NOMO-1 treated with DMSO at 0.1 percent for 48 hours (cell line): ENCODE data around the gene EEF2K.

Source experiments
- DNase-seq: peaks from one replicate; lab custom pipeline; 2025; ENCODE audit not compliant: unreplicated experiment; lab: John Stamatoyannopoulos, UW

Gene EEF2K

GRCh38 chr16:22314661-22315626, 108.9 kb downstream of the EEF2K start:
- DNase-seq, result no peak

- DNase-seq, result no peak
Measured at GRCh38 chr16:22315979-22316378, 109.9 kb downstream of the EEF2K start.

GRCh38 chr16:22316411-22316811, 110.3 kb downstream of the EEF2K start:
- DNase-seq, result no peak

GRCh38 chr16:22317001-22317530, 111.0 kb downstream of the EEF2K start:
- no peak for DNase-seq

- no peak for DNase-seq
Measured at GRCh38 chr16:22317625-22318024, 111.5 kb downstream of the EEF2K start.

GRCh38 chr16:22318690-22319358, 112.7 kb downstream of the EEF2K start:
- peak; percentile 21 for DNase-seq

- DNase-seq, result no peak
Measured at GRCh38 chr16:22320572-22321339, 114.7 kb downstream of the EEF2K start.

GRCh38 chr16:22321340-22322001, 115.4 kb downstream of the EEF2K start:
- DNase-seq, result peak; percentile 65

- DNase-seq, result no peak
Measured at GRCh38 chr16:22322021-22322471, 116.0 kb downstream of the EEF2K start.

GRCh38 chr16:22322741-22323140, 116.7 kb downstream of the EEF2K start:
- no peak for DNase-seq

- no peak for DNase-seq
Measured at GRCh38 chr16:22323173-22323958, 117.3 kb downstream of the EEF2K start.

GRCh38 chr16:22323959-22324786, 118.1 kb downstream of the EEF2K start:
- no peak for DNase-seq

GRCh38 chr16:22324787-22325597, 118.9 kb downstream of the EEF2K start:
- DNase-seq, result no peak

- no peak for DNase-seq
Measured at GRCh38 chr16:22325598-22326368, 119.7 kb downstream of the EEF2K start.

- DNase-seq, result no peak
Measured at GRCh38 chr16:22326369-22326652, 120.2 kb downstream of the EEF2K start.

- DNase-seq, result no peak
Measured at GRCh38 chr16:22326771-22327445, 120.8 kb downstream of the EEF2K start.

GRCh38 chr16:22327446-22327775, 121.3 kb downstream of the EEF2K start:
- DNase-seq, result no peak
